ENCODE results near the gene EEFSEC.

Gene EEFSEC

GRCh38 chr3:128317698-128318231, 164.5 kb downstream of the EEFSEC start:
- DNase-seq (no peak), ATAC-seq (no peak)

- no peak for ATAC-seq
- DNase-seq, result no peak
Measured at GRCh38 chr3:128318275-128318941, 165.1 kb downstream of the EEFSEC start.

- no peak for ATAC-seq
- DNase-seq, result no peak
Measured at GRCh38 chr3:128319107-128319506, 165.8 kb downstream of the EEFSEC start.

GRCh38 chr3:128319741-128320141, 166.5 kb downstream of the EEFSEC start:
- DNase-seq, result no peak
- no peak for ATAC-seq

GRCh38 chr3:128320551-128321340, 167.5 kb downstream of the EEFSEC start:
- ATAC-seq, result no peak
- DNase-seq, result no peak

- DNase-seq (no peak), ATAC-seq (no peak)
Measured at GRCh38 chr3:128321418-128321817, 168.1 kb downstream of the EEFSEC start.

- ATAC-seq (peak; percentile 8), DNase-seq (peak; percentile 52)
Measured at GRCh38 chr3:128322030-128323022, 169.0 kb downstream of the EEFSEC start.

GRCh38 chr3:128323206-128324081, 170.2 kb downstream of the EEFSEC start:
- DNase-seq (no peak), ATAC-seq (no peak)

GRCh38 chr3:128324911-128325592, 171.8 kb downstream of the EEFSEC start:
- no peak for ATAC-seq
- no peak for DNase-seq

GRCh38 chr3:128326051-128326823, 173.0 kb downstream of the EEFSEC start:
- ATAC-seq (no peak), DNase-seq (no peak)

GRCh38 chr3:128327606-128328031, 174.3 kb downstream of the EEFSEC start:
- no peak for ATAC-seq
- no peak for DNase-seq

GRCh38 chr3:128328546-128329458, 175.5 kb downstream of the EEFSEC start:
- DNase-seq (no peak), ATAC-seq (no peak)

- no peak for ATAC-seq
- no peak for DNase-seq
Measured at GRCh38 chr3:128329491-128330213, 176.4 kb downstream of the EEFSEC start.

- no peak for ATAC-seq
- no peak for DNase-seq
Measured at GRCh38 chr3:128330214-128330842, 177.0 kb downstream of the EEFSEC start.

GRCh38 chr3:128334086-128334645, 180.9 kb downstream of the EEFSEC start:
- DNase-seq, result no peak

GRCh38 chr3:128334766-128335165, 181.5 kb downstream of the EEFSEC start:
- ATAC-seq, result no peak

More at GRCh38 chr3:128334086-128334645, 180.9 kb downstream of the EEFSEC start:
- ATAC-seq, result no peak

More at GRCh38 chr3:128334766-128335165, 181.5 kb downstream of the EEFSEC start:
- DNase-seq, result no peak
